Smooth muscle cell (in vitro differentiated cells): Measurements from ENCODE around the gene ZCCHC3. TPM values are rescaled to one million over a fixed set of nuclear protein-coding genes. Genes with fewer than 3 reads are reported as not detected.

Experiments
- DNase-seq: peaks from one replicate; lab custom pipeline; 2025; ENCODE audit not compliant: unreplicated experiment; lab: John Stamatoyannopoulos, UW
- H2AFZ ChIP-seq: fragments of 200-600 bp; sonication (generic); 2 replicates; pipeline ENCODE4 v1.6.0; 2016; ENCODE audit warnings: antibody characterized with exemption, low read depth, mild to moderate bottlenecking
- H3F3A ChIP-seq: fragments of 200-600 bp; sonication (generic); 2 replicates; pipeline ENCODE4 v1.6.0; 2017; ENCODE audit warnings: antibody characterized with exemption, low read depth
- H3K27ac ChIP-seq: fragments of 200-600 bp; sonication (generic); 2 replicates; pipeline ENCODE4 v1.5.1; 2016; ENCODE audit warnings: low read depth, mild to moderate bottlenecking
- H3K27me3 ChIP-seq: fragments of 200-600 bp; sonication (generic); 2 replicates; pipeline ENCODE4 v1.6.1; 2016; ENCODE audit warnings: low read depth, mild to moderate bottlenecking
- H3K36me3 ChIP-seq: fragments of 200-600 bp; sonication (generic); 2 replicates; pipeline ENCODE4 v1.5.1; 2016; ENCODE audit warnings: low read depth
- H3K4me1 ChIP-seq: fragments of 200-600 bp; sonication (generic); 2 replicates; pipeline ENCODE4 v1.5.1; 2016; ENCODE audit warnings: low read depth
- H3K4me2 ChIP-seq: fragments of 200-600 bp; sonication (generic); 2 replicates; pipeline ENCODE4 v1.6.0; 2016; ENCODE audit warnings: mild to moderate bottlenecking
- H3K4me3 ChIP-seq: fragments of 200-600 bp; sonication (generic); 2 replicates; pipeline ENCODE4 v1.5.1; 2016; ENCODE audit warnings: mild to moderate bottlenecking
- H3K79me2 ChIP-seq: fragments of 200-600 bp; sonication (generic); 2 replicates; pipeline ENCODE4 v1.6.0; 2016; ENCODE audit warnings: low read depth, mild to moderate bottlenecking
- H3K9ac ChIP-seq: fragments of 200-600 bp; sonication (generic); 2 replicates; pipeline ENCODE4 v1.6.0; 2016; ENCODE audit warnings: low read depth
- H3K9me3 ChIP-seq: fragments of 200-600 bp; sonication (generic); replicated peaks from 2 replicates; pipeline ENCODE4 v1.5.1; 2016; ENCODE audit warnings: low read depth
- H4K20me1 ChIP-seq: fragments of 200-600 bp; sonication (generic); 2 replicates; pipeline ENCODE4 v1.6.0; 2016; ENCODE audit warnings: low read depth
- WGBS: methylation state at CpG from one replicate; pipeline ENCODE4 v1.1.7; 2016; ENCODE audit warnings: low lambda C conversion rate; 5-methylcytosine and 5-hydroxymethylcytosine counted together
- polyA plus RNA-seq: library from polyadenylated mRNA; unstranded; fragments of >200 nt; fragmentation: Nextera tagmentation; extraction: Ambion mirVana; gene quantifications from 2 replicates; pipeline ENCODE4 v1.2.1, GENCODE V29; 2016
- total RNA-seq: library from RNA; depleted of rRNA; stranded (reverse); fragments of >200 nt; gene quantifications from 2 replicates; pipeline ENCODE4 v1.2.3, GENCODE V29; 2014
- TF ChIP-seq, protein P1 (sequence below): fragments of 200-600 bp; sonication (generic); IDR thresholded peaks from 2 replicates; pipeline ENCODE4 v1.5.1; 2017; ENCODE audit warnings: borderline replicate concordance, mild to moderate bottlenecking, antibody characterized with exemption; ENCODE audit not compliant: insufficient read depth, poor library complexity, severe bottlenecking

Gene ZCCHC3
- total and polyA plus RNA-seq, 2 experiments from 2014 or later: 27.7 to 32.4 TPM

DNA sequence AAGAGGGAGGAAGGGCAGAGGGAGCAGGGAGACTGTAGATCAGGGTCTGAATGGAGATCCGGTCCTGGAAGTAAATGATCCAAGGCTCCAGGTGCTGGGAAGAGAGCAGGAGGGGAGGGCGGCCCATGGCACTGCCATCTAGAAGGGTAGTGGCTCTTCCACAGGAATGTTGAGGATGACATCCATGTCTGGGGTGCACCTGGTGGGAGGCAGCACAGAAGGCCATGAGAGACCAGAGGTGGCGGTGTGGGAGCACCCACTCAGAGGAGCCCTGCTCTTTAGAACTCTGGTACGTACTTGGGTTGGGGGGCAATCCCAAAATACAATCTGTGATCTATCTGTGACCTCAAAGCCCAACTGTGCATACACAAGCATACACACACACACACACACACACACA is 26.3 kb upstream of the ZCCHC3 start:
- no peak for DNase-seq
- WGBS: 96% methylated on average over 4 of the region's 4 CpGs
- Histone ChIP-seq H2AFZ (no peak overlapping the region), H3K36me3 (no peaks in the 10 kb centered on the region), H3K4me3 (no peak overlapping the region), H3K27ac (no peak overlapping the region), H3K79me2 (no peaks in the 10 kb centered on the region), H3F3A (no peaks in the 10 kb centered on the region), H3K27me3 (no peaks in the 10 kb centered on the region), H3K4me2 (no peak overlapping the region), H3K9me3 (no peaks in the 10 kb centered on the region), H4K20me1 (no peaks in the 10 kb centered on the region), H3K9ac (no peak overlapping the region), H3K4me1 (no peaks in the 10 kb centered on the region)
- TF ChIP-seq, protein P1, sequence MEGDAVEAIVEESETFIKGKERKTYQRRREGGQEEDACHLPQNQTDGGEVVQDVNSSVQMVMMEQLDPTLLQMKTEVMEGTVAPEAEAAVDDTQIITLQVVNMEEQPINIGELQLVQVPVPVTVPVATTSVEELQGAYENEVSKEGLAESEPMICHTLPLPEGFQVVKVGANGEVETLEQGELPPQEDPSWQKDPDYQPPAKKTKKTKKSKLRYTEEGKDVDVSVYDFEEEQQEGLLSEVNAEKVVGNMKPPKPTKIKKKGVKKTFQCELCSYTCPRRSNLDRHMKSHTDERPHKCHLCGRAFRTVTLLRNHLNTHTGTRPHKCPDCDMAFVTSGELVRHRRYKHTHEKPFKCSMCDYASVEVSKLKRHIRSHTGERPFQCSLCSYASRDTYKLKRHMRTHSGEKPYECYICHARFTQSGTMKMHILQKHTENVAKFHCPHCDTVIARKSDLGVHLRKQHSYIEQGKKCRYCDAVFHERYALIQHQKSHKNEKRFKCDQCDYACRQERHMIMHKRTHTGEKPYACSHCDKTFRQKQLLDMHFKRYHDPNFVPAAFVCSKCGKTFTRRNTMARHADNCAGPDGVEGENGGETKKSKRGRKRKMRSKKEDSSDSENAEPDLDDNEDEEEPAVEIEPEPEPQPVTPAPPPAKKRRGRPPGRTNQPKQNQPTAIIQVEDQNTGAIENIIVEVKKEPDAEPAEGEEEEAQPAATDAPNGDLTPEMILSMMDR: no peak

DNA sequence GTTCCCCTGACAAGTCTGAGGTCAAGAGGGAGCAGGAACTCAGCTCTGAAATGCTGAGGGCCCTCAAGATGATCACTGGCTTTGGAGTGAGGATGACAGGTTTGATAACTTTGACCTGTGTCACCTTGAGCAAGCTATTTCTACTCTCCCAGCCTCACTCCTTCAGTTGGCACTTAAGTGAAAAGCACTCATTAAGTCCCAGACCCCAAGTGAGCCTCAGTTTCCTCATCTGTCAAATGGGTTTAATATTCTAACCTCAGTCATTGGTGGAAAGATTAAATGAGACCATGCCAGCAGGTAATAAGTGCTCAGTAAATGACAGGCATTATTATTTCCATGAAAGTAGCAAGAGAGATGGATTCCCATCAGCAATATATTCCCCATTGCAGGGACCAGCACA is 25.8 kb upstream of the ZCCHC3 start:
- TF ChIP-seq, protein P1: no peak
- Histone ChIP-seq H3F3A (no peaks in the 10 kb centered on the region), H3K4me3 (no peak overlapping the region), H3K9me3 (no peaks in the 10 kb centered on the region), H3K4me2 (no peak overlapping the region), H4K20me1 (no peaks in the 10 kb centered on the region), H2AFZ (no peak overlapping the region), H3K9ac (no peak overlapping the region), H3K79me2 (no peaks in the 10 kb centered on the region), H3K36me3 (no peaks in the 10 kb centered on the region), H3K27me3 (no peaks in the 10 kb centered on the region), H3K27ac (no peak overlapping the region), H3K4me1 (no peaks in the 10 kb centered on the region)
- no peak for DNase-seq

DNA sequence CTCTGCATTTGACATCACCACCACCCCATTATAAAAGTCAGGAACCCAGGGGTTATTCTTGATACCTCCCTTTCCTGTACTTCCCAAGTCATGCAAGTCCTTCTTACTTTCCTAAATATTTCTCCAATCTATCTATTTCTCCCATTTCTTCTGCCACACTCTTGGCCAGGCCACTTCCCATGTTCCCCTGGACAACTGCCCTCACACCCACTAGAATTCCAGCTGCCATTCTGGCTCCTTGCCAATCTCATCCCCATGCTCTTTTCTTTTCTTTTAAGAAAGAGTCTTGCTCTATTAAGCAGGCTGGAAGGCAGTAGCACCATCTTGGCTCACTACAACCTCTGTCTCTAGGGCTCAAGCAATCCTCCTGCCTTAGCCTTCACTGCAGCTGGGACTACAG is 24.7 kb upstream of the ZCCHC3 start:
- Histone ChIP-seq H3K4me1 (no peaks in the 10 kb centered on the region), H3K4me2 (no peak overlapping the region), H3K9me3 (no peaks in the 10 kb centered on the region), H3K9ac (no peak overlapping the region), H3K4me3 (no peak overlapping the region), H3K27me3 (no peaks in the 10 kb centered on the region), H4K20me1 (no peaks in the 10 kb centered on the region), H2AFZ (no peak overlapping the region), H3K36me3 (no peaks in the 10 kb centered on the region), H3K79me2 (no peaks in the 10 kb centered on the region), H3K27ac (no peak overlapping the region), H3F3A (no peaks in the 10 kb centered on the region)
- DNase-seq: no peak
- TF ChIP-seq, protein P1: no peak

DNA sequence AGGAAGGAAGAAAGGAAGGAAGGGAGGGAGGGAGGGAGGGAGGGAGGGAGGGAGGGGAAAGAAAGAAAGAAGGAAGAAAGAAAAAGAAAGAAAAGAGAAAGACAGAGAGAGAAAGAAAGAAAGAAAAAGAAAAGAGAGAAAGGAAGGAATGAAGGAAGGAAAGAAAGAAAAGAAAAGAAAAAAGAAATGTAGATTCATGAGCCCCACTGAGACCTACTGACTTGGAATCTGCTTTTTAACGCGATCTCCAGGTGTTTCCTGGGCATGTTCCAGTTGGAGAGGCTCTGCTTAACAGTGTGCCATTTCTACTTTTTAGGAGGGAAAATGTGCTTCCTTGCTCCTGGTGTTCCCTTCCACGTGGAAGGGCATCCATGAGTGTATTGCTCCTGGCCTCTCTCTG is 23.5 kb upstream of the ZCCHC3 start:
- no peak overlapping the region for H3K4me2 ChIP-seq
- no peak overlapping the region for H3K4me3 ChIP-seq
- TF ChIP-seq, protein P1: no peak
- H3K36me3 ChIP-seq: no peaks in the 10 kb centered on the region
- H3F3A ChIP-seq: no peaks in the 10 kb centered on the region
- no peak overlapping the region for H2AFZ ChIP-seq
- no peaks in the 10 kb centered on the region for H3K79me2 ChIP-seq
- H3K9ac ChIP-seq: no peak overlapping the region
- H3K27ac ChIP-seq: no peak overlapping the region
- no peaks in the 10 kb centered on the region for H4K20me1 ChIP-seq
- no peak for DNase-seq
- WGBS: 87% methylated on average over 3 of the region's 3 CpGs
- no peaks in the 10 kb centered on the region for H3K9me3 ChIP-seq
- no peaks in the 10 kb centered on the region for H3K27me3 ChIP-seq
- no peaks in the 10 kb centered on the region for H3K4me1 ChIP-seq
